GM21723 (cell line): ENCODE data around the gene PNLIP.

ENCODE experiments used
- ATAC-seq: cut with Tn5 transposase; IDR thresholded peaks from one replicate; pipeline ENCODE4 v1.9.1; 2021; ENCODE audit warnings: mild to moderate bottlenecking, moderate library complexity; ENCODE audit not compliant: unreplicated experiment

PNLIP gene

GRCh38 chr10:116567335-116567734 is 21.6 kb downstream of the PNLIP start:
- ATAC-seq: no peak

- no peak for ATAC-seq
Measured at GRCh38 chr10:116574797-116575196, 29.1 kb downstream of the PNLIP start.

- ATAC-seq: no peak
Measured at GRCh38 chr10:116587878-116588591, 42.3 kb downstream of the PNLIP start.

- no peak for ATAC-seq
Measured at GRCh38 chr10:116588995-116589394, 43.3 kb downstream of the PNLIP start.

GRCh38 chr10:116589926-116590325 is 44.2 kb downstream of the PNLIP start:
- ATAC-seq: no peak

- ATAC-seq: no peak
Measured at GRCh38 chr10:116590590-116591444, 45.1 kb downstream of the PNLIP start, which contains the start of gene PNLIPRP1. Gene PNLIPRP1 (plus strand): TSS chr10:116590959. CDS start chr10:116591130, 171 bp downstream.

- no peak for ATAC-seq
Measured at GRCh38 chr10:116593139-116593740, 47.5 kb downstream of the PNLIP start.

GRCh38 chr10:116594525-116595035 is 48.8 kb downstream of the PNLIP start:
- ATAC-seq: no peak

- no peak for ATAC-seq
Measured at GRCh38 chr10:116596062-116596461, 50.3 kb downstream of the PNLIP start.

- ATAC-seq: no peak
Measured at GRCh38 chr10:116597543-116597942, 51.8 kb downstream of the PNLIP start.

GRCh38 chr10:116598329-116598728 is 52.6 kb downstream of the PNLIP start:
- no peak for ATAC-seq

- ATAC-seq: no peak
Measured at GRCh38 chr10:116599991-116600390, 54.3 kb downstream of the PNLIP start.

- no peak for ATAC-seq
Measured at GRCh38 chr10:116602648-116603400, 57.1 kb downstream of the PNLIP start.

GRCh38 chr10:116606061-116606483 is 60.3 kb downstream of the PNLIP start:
- ATAC-seq: no peak

GRCh38 chr10:116607336-116607735 is 61.6 kb downstream of the PNLIP start:
- no peak for ATAC-seq

GRCh38 chr10:116608686-116609594 is 63.2 kb downstream of the PNLIP start:
- no peak for ATAC-seq

- ATAC-seq: no peak
Measured at GRCh38 chr10:116610443-116611152, 64.9 kb downstream of the PNLIP start.

- no peak for ATAC-seq
Measured at GRCh38 chr10:116611153-116611545, 65.4 kb downstream of the PNLIP start.
